ENCODE results near the gene GLCE.

The GLCE gene

GRCh38 chr15:69119683-69120395 lies 40.6 kb upstream of the GLCE start:
- Histone ChIP-seq H3K4me3 (ENCODE audit: insufficient read depth, low read length, poor library complexity, severe bottlenecking) (no peak overlapping the region), H3F3A (ENCODE audit: insufficient read depth) (no peaks in the 10 kb centered on the region), H3K27ac (ENCODE audit: low read depth, low read length) (no peak overlapping the region), H3K79me2 (ENCODE audit: insufficient read depth, low read length) (no peaks in the 10 kb centered on the region), H3K9ac (ENCODE audit: low read length) (no peak overlapping the region), H4K20me1 (ENCODE audit: low read depth, low read length) (no peaks in the 10 kb centered on the region), H3K9me3 (ENCODE audit: insufficient read depth, low read length) (no peaks in the 10 kb centered on the region), H3K36me3 (ENCODE audit: low read length) (no peaks in the 10 kb centered on the region), H3K9me2 (replicated peaks; ENCODE audit: insufficient read depth, low read length) (no peaks in the 10 kb centered on the region), H2AFZ (ENCODE audit: low read depth, low read length, severe bottlenecking) (no peak overlapping the region), H3K27me3 (ENCODE audit: low read length) (no peaks in the 10 kb centered on the region), H3K4me2 (ENCODE audit: low read depth, low read length, poor library complexity, severe bottlenecking) (no peak overlapping the region)
- no peak for TF ChIP-seq CTCF (IDR thresholded peaks at IDR 0.05; ENCODE audit: insufficient read depth, low read length, poor library complexity, severe bottlenecking)
- TF ChIP-seq EZH2phosphoT487 (conservative IDR thresholded peaks at IDR 0.05; ENCODE audit: low read length): no peak

GRCh38 chr15:69120732-69121131 lies 39.7 kb upstream of the GLCE start:
- TF ChIP-seq CTCF (IDR thresholded peaks at IDR 0.05; ENCODE audit: insufficient read depth, low read length, poor library complexity, severe bottlenecking) (no peak), EZH2phosphoT487 (conservative IDR thresholded peaks at IDR 0.05; ENCODE audit: low read length) (no peak)
- Histone ChIP-seq H3K9me3 (ENCODE audit: insufficient read depth, low read length) (no peaks in the 10 kb centered on the region), H3K36me3 (ENCODE audit: low read length) (no peaks in the 10 kb centered on the region), H3F3A (ENCODE audit: insufficient read depth) (no peaks in the 10 kb centered on the region), H3K9me2 (replicated peaks; ENCODE audit: insufficient read depth, low read length) (no peaks in the 10 kb centered on the region), H2AFZ (ENCODE audit: low read depth, low read length, severe bottlenecking) (no peak overlapping the region), H3K9ac (ENCODE audit: low read length) (no peak overlapping the region), H4K20me1 (ENCODE audit: low read depth, low read length) (no peaks in the 10 kb centered on the region), H3K27ac (ENCODE audit: low read depth, low read length) (no peak overlapping the region), H3K27me3 (ENCODE audit: low read length) (no peaks in the 10 kb centered on the region), H3K4me3 (ENCODE audit: insufficient read depth, low read length, poor library complexity, severe bottlenecking) (no peak overlapping the region), H3K79me2 (ENCODE audit: insufficient read depth, low read length) (no peaks in the 10 kb centered on the region), H3K4me2 (ENCODE audit: low read depth, low read length, poor library complexity, severe bottlenecking) (no peak overlapping the region)

- no peaks in the 10 kb centered on the region for H3K9me3 ChIP-seq (ENCODE audit: insufficient read depth, low read length)
- no peaks in the 10 kb centered on the region for H3K79me2 ChIP-seq (ENCODE audit: insufficient read depth, low read length)
- no peaks in the 10 kb centered on the region for H3K9me2 ChIP-seq (replicated peaks; ENCODE audit: insufficient read depth, low read length)
- H3F3A ChIP-seq (ENCODE audit: insufficient read depth): no peaks in the 10 kb centered on the region
- no peaks in the 10 kb centered on the region for H3K36me3 ChIP-seq (ENCODE audit: low read length)
- H3K4me2 ChIP-seq (ENCODE audit: low read depth, low read length, poor library complexity, severe bottlenecking): no peak overlapping the region
- H2AFZ ChIP-seq (ENCODE audit: low read depth, low read length, severe bottlenecking): no peak overlapping the region
- TF ChIP-seq CTCF (IDR thresholded peaks at IDR 0.05; ENCODE audit: insufficient read depth, low read length, poor library complexity, severe bottlenecking): no peak
- no peak for TF ChIP-seq EZH2phosphoT487 (conservative IDR thresholded peaks at IDR 0.05; ENCODE audit: low read length)
- H3K27ac ChIP-seq (ENCODE audit: low read depth, low read length): no peak overlapping the region
- no peak overlapping the region for H3K9ac ChIP-seq (ENCODE audit: low read length)
- no peaks in the 10 kb centered on the region for H3K27me3 ChIP-seq (ENCODE audit: low read length)
- no peak overlapping the region for H3K4me3 ChIP-seq (ENCODE audit: insufficient read depth, low read length, poor library complexity, severe bottlenecking)
- H4K20me1 ChIP-seq (ENCODE audit: low read depth, low read length): no peaks in the 10 kb centered on the region
These were observed 39.1 kb upstream of the GLCE start for GRCh38 chr15:69121198-69121828.

Measured in SU-DHL-6 (cell line).